ENCODE measurements around the gene ALDH1A3. TPM values are rescaled to one million over a fixed set of nuclear protein-coding genes. Genes with fewer than 3 reads are reported as not detected.

Gene ALDH1A3
- total RNA-seq, 1 experiment from 2014 or later = 248 TPM

GRCh38 chr15:100913961-100914360, 34.3 kb downstream of the ALDH1A3 start:
- no peak overlapping the region for H3K4me3 ChIP-seq (replicated peaks in 1 of 2; ENCODE audit: low read depth in 1 of 2, low read length in 2 of 2)
- ChIA-PET POLR2A (interaction anchor here (1.0 kb wide), 1 partner anchor 181 kb away, joined by 4 read pairs; no protein-coding TSS in a partner anchor), CTCF (interaction anchor here (1.4 kb wide), 1 partner anchor 94 kb away, joined by 14 read pairs; no protein-coding TSS in a partner anchor), RAD21 (ENCODE audit: low non-redundant PET in 1 of 2, low total read pairs in 2 of 2, uncharacterized antibody in 2 of 2, unreplicated experiment in 2 of 2) (no interaction called here)
- H3K27ac ChIP-seq (ENCODE audit: low read depth, low read length) = no peak overlapping the region
- no peaks in the 10 kb centered on the region for H3K9me3 ChIP-seq (ENCODE audit: control insufficient read depth in 1 of 2, insufficient read depth in 1 of 2, low read depth in 1 of 2, low read length in 2 of 2)
- peaks cover 3% of the 10 kb centered on the region; the same call in 1 of the 2 replicates for H4K20me1 ChIP-seq (ENCODE audit: insufficient read depth)
- DNase-seq (ENCODE audit: low read depth, low spot score) (no peak), ATAC-seq (no peak)
- BruUV-seq (replicated peaks) = no TSS peak
- peaks cover 0 to 19% of the 10 kb centered on the region in 2 experiments; a peak in 1 of 4 replicates for H3K4me1 ChIP-seq (ENCODE audit: control insufficient read depth in 1 of 2, insufficient read depth in 2 of 2, low read length in 2 of 2)
- TF ChIP-seq ZNF274 (IDR thresholded peaks at IDR 0.05; ENCODE audit: low read depth, low read length) = no peak
- TF ChIP-seq JUND (IDR thresholded peaks at IDR 0.05) = 0 out of 2 replicates have a peak, but pooled peaks have one; percentile 0
- H3K79me2 ChIP-seq (ENCODE audit: insufficient read depth, low read length) = peaks cover 8% of the 10 kb centered on the region; the same call in 1 of the 2 replicates
- H3K9me2 ChIP-seq (ENCODE audit: insufficient read depth) = no peaks in the 10 kb centered on the region
- intact Hi-C loops (cut with micrococcal nuclease) = no loop called here
- peaks cover 5 to 59% of the 10 kb centered on the region in 2 experiments; a peak in 3 of 4 replicates for H3K36me3 ChIP-seq (ENCODE audit: control insufficient read depth in 1 of 2, insufficient read depth in 2 of 2, low read length in 2 of 2)
- no peak overlapping the region for H2AFZ ChIP-seq (ENCODE audit: low read depth, low read length, poor library complexity, severe bottlenecking)
- H3K9ac ChIP-seq (ENCODE audit: low read length) = no peak overlapping the region
- no peak overlapping the region for H3K4me2 ChIP-seq (ENCODE audit: low read length)
- H3K27me3 ChIP-seq (ENCODE audit: insufficient read depth, low read length) = no peaks in the 10 kb centered on the region

- peaks cover 3% of the 10 kb centered on the region; the same call in 1 of the 2 replicates for H4K20me1 ChIP-seq (ENCODE audit: insufficient read depth)
- no peak for DNase-seq (ENCODE audit: low read depth, low spot score)
- peaks cover 0 to 19% of the 10 kb centered on the region in 2 experiments; a peak in 1 of 4 replicates for H3K4me1 ChIP-seq (ENCODE audit: control insufficient read depth in 1 of 2, insufficient read depth in 2 of 2, low read length in 2 of 2)
- TF ChIP-seq ZBTB33 (IDR thresholded peaks at IDR 0.05; ENCODE audit: extremely low read depth, insufficient replicate concordance, low read length) (no peak), CTCF (IDR thresholded peaks at IDR 0.05 in 2 of 3, conservative IDR thresholded peaks at IDR 0.05 in 1 of 3; ENCODE audit: borderline replicate concordance in 1 of 3, insufficient read depth in 1 of 3, low read depth in 2 of 3, low read length in 2 of 3) (peak in 2 of 3 experiments; percentile 26 to 49; a peak in 2 of 6 replicates), CEBPB (IDR thresholded peaks at IDR 0.05; ENCODE audit: low read depth) (no peak), CBX3 (IDR thresholded peaks at IDR 0.05; ENCODE audit: low read depth) (no peak)
- no peaks in the 10 kb centered on the region for H3K9me2 ChIP-seq (ENCODE audit: insufficient read depth)
- intact Hi-C loops (cut with micrococcal nuclease) = loop anchor here (5.0 kb wide), 2 partner anchors 288 to 337 kb away; partner anchors contain the start of gene CHSY1
- no peak overlapping the region for H3K27ac ChIP-seq (ENCODE audit: low read depth, low read length)
- H3K27me3 ChIP-seq (ENCODE audit: insufficient read depth, low read length) = no peaks in the 10 kb centered on the region
- no peak overlapping the region for H3K9ac ChIP-seq (ENCODE audit: low read length)
- no peak overlapping the region for H3K4me2 ChIP-seq (ENCODE audit: low read length)
- H2AFZ ChIP-seq (ENCODE audit: low read depth, low read length, poor library complexity, severe bottlenecking) = no peak overlapping the region
- no peak for ATAC-seq
- no peaks in the 10 kb centered on the region for H3K9me3 ChIP-seq (ENCODE audit: control insufficient read depth in 1 of 2, insufficient read depth in 1 of 2, low read depth in 1 of 2, low read length in 2 of 2)
- H3K4me3 ChIP-seq (replicated peaks in 1 of 2; ENCODE audit: low read depth in 1 of 2, low read length in 2 of 2) = no peak overlapping the region
- H3K36me3 ChIP-seq (ENCODE audit: control insufficient read depth in 1 of 2, insufficient read depth in 2 of 2, low read length in 2 of 2) = peaks cover 5 to 51% of the 10 kb centered on the region in 2 experiments; a peak in 3 of 4 replicates
- H3K79me2 ChIP-seq (ENCODE audit: insufficient read depth, low read length) = peaks cover 5% of the 10 kb centered on the region; the same call in 1 of the 2 replicates
- CTCF ChIA-PET = interaction anchor here (1.4 kb wide), 1 partner anchor 93 kb away, joined by 14 read pairs; no protein-coding TSS in a partner anchor
- no TSS peak for BruUV-seq (replicated peaks)
- RAD21 ChIA-PET (ENCODE audit: low non-redundant PET in 1 of 2, low total read pairs in 2 of 2, uncharacterized antibody in 2 of 2, unreplicated experiment in 2 of 2) = no interaction called here
- POLR2A ChIA-PET = no interaction called here
Observed at GRCh38 chr15:100914876-100915275, 35.2 kb downstream of the ALDH1A3 start.

Measured in HCT116 (cell line).